GM19328 (cell line): ENCODE measurements around the gene KIAA2012.
"Not testable (repeated sequence)": the region's sequence is repeated elsewhere in the genome, so short reads cannot be mapped to it uniquely, and the experiment has no call there.

Experiments used
- ATAC-seq: cut with Tn5 transposase; IDR thresholded peaks from one replicate; pipeline ENCODE4 v1.9.1; 2021; ENCODE audit warnings: mild to moderate bottlenecking, moderate library complexity; ENCODE audit not compliant: unreplicated experiment

KIAA2012 gene

DNA sequence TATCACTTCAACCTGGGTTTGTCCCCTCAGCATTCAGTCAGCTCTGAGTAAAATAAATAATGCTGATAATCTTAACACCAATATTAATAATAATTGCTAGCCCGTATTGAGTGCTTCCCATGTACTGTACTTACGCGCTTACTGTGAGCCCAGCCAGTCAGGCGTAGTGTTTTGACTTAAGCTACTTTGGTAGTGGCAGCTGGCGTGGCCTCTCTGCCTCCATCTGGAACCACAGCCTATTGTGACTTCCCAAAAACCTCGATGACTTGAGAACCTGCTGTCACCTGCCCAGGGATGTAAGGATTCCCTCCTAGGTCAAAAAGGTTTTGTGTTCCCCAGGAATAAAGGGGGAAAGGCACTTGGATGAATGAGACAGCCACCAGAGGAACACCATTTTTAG is 112.1 kb downstream of the KIAA2012 start:
- no peak for ATAC-seq

DNA sequence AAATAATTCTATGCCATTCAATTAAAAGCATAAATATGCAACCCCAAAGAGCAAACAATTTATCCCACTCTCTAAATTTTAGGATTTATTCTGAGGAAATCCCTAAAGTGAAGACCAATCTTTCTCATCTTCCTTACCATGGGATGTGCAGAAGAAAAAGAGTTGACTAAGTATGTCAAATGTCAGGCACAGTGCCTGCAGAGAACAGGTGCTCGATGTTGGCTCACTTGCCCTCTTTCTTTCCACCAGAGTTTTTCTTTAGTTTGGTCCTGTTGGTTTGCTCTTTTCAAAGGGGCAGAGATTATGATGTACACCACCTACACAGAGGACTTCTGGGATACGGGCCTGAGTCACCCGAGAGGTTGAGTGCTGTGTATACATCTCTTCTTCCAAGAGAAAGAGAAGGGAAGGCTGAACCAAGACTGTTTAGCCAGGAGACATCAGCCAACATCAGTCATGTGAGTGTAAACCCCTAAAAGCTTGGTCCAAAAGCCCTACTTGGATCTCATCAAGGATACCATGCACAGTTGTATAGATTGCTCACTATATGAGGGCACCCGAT is 113.7 kb downstream of the KIAA2012 start:
- no peak for ATAC-seq

DNA sequence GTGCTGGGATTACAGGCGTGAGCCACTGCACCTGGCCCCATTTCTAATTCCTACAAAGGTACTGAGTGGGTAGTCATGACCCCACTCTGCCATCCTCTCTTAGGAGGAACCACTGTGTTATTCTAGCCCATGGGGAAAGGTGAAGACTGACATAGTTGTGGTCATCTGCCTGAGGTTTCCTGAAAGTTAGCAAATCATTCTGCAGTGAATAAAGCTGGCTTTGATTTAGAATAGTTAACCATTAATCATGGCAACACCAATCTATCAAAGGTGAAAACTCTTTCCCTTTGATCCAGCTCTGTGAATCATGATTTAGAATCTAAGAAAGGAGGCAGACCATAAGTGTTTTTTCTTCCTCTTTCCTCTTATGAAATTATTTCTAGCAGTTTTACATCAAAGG is 114.5 kb downstream of the KIAA2012 start:
- ATAC-seq, result no peak

DNA sequence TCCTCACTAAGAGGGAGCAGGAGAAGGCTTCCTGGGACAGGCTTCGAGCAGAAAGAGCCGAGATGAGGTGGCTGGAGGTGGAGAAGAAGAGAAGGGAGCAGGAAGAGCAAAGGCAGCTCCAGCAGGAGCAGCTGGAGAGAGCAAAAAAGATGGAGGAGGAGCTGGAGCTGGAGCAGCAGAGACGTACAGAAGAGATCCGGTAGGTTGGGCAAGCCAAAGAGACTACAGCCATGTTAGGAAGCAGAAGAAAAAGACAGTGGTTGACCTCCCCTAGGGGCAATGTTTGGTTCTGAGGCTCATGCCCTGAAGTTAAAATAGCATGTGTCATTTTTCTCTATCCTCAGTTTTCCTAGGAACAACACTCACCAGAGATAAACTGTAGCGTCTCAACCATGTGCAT is 120.2 kb downstream of the KIAA2012 start:
- no peak for ATAC-seq

DNA sequence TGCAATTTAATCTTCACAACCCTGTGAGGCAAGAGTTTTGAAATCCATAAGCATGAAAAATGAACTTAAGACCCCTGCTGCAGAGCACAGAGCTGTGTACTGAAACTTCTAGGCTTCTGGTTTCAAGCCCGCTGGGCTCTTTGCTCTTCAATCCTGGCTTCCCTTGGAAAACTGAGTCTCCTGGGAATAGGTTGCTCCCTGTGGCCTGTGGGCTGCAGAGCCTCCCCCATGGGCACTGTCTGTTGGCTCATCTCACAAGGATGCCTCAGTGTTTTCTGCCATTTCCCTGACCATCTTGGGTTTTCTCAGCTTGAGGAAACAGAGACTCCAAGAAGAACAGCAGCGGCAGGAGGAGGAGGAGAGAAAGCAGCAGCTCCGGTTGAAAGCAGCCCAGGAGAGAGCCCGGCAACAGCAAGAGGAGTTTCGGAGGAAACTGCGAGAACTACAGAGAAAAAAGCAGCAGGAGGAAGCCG is 120.9 kb downstream of the KIAA2012 start:
- ATAC-seq, result no peak

DNA sequence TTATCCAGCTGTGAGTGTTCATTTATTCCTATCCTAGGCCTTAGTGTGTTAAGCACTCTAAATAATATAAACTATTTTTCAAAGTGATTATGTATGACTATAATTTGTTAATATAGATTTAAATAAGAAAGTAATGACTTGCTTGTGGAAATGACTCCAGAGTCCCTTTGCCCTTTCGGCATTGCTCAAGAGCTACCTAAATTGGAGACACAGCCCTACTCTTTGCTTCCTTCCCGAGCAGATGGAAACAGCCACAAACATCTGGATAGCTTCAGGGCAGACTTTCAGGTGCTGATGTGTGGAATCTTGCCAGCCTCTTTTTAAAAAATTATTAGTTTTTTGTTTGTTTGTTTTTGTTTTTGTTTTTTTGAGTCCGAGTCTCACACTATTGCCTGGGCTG is 121.4 kb downstream of the KIAA2012 start:
- ATAC-seq, result no peak

DNA sequence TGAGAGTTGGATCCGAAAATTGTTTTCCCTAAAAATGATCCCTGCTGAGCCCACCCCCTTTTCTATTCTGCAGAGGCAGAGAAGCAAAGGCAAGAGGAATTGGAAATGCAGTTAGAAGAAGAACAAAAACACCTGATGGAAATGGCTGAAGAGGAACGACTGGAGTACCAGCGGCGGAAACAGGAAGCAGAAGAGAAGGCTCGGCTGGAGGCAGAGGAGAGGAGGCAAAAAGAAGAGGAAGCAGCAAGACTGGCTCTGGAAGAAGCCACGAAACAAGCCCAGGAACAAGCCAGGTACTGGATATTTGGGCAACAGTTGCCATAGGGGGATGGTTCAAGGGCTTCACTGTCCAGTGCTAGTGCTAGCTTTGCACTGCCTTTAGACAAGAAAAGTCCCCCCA is 123.7 kb downstream of the KIAA2012 start:
- no peak for ATAC-seq

DNA sequence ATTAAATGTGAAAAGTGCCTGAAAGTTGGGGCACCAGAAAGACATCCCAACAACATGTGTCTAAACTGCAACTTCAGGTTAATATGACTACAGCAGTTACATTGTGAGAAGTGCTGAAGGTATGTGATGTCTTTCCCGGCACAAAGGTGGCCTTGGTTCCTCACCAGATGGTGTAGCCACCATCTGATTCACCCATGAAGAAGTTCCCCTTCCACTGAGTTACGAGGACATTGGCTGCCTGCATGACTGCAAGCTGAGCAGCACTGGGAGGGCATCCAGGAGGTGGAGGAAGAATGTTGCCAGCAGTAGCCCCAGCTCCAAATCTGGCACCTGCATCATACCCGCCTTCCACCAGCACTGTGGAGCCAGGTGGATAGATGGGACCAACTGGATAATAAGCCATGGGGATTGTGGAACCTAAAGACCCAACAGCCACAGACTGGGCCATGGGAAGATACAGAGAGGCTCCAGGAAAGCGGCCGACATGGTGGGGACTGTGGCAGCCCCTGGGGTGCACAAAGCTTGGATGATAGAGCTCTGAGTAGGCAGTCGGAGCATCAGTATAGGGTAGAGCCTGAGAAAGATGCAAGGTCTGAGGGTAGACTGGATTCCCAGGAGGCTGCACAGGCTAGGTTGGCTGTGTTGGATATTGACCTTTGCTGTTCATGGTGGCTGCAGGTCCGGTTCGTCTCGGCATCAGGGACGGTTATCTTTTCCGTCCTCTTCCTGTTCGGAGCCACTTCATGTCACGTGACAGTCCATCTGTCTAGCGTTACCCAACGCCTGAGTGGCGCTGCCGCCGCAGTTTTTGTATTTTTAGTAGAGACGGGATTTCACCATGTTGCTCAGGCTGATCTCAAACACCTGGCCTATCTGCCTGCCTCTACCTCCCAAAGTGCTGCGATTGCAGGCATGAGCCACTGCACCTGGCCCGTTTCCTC is 128.4 kb downstream of the KIAA2012 start:
- no peak for ATAC-seq

DNA sequence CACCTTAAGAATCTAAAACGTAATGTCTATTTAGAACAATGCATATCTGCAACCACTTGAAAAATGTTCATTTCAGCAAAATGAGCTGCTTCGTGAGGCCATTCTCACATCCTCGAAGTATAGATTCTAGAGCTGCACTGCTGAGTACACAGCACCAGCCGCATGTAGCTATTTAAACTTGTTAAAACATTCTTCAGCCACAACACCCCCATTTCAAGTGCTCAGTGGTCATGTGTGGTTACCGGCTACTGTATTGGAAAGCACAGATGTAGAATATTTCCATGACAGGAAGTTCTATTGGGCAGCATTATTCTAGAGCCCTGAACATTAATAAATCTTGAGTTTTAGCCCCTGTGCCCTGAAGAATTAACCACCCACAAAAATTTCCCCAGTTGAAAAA is 130.3 kb downstream of the KIAA2012 start:
- no peak for ATAC-seq

DNA sequence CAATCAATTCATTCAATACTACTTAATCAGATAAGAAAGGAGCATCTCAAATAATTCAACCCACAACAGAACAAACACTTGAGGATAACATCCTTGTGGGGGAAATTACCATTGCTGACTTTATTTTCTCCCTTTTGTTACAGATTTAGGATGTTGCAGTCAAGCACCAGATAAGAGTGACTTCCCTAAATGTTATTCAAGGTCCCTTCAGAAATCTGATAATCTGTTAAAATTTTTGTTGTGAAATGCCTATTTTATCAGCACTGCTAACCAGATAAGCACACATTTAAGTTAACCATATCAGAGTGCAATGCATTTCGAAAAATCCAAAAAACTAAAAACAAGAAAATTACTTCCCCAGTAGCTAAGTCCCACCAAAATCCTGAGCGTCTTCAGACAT is 131.8 kb downstream of the KIAA2012 start:
- ATAC-seq, result no peak

DNA sequence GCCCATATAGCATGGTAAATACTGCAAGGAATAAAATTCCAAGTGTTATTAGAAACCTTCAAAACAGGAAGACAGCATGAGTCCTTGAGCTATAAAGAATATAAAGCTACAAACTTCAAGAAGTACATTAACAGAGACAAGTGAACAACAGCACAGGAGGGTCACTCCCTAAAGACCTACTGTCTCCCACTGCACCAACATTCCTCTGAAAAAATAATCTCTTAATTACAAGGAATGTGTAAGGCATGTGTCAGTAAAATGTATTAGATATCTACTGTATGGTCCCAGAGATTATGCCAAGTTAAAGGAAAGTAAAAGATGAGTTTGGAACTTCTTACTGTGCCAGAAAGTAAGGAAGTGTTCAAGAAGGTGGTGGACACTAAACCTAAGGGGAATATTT is 135.5 kb downstream of the KIAA2012 start:
- no peak for ATAC-seq

DNA sequence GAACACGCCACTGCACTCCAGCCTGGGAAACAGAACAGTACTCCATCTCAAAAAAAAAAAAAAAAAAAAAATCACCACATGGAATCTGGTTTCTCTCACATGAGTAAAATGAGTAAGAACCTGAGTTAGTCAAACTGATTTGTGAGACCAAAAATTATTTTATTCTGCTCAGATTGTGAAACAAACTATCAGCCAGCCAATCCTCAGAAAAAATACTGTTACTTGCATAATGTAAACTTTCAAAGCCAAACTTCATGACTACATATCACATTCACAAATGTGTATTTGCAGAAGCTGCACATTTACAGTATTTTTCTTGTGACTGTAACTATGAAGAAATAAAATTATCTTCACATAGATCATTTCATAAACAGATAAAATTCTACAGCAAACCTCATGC is 142.1 kb downstream of the KIAA2012 start:
- ATAC-seq, result no peak

DNA sequence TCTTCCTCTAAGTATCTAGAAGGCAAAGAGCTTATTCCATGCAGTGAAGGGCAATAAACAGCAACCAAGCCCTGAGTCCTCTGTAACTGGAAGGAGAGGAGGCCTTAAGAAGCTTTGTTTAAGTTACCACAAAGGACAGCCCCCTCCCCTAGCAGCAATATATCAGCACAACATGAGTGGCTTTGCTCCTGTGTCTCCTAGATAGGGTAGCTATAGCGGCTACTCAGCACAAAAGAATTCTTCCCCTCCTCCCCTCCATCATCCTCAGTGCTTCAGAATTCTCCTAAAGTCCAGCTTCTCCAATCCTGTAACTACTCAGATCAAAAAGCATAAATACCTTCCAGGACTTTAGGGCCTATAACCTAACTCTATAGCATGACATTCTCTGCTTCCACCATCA is 148.8 kb downstream of the KIAA2012 start:
- no peak for ATAC-seq

DNA sequence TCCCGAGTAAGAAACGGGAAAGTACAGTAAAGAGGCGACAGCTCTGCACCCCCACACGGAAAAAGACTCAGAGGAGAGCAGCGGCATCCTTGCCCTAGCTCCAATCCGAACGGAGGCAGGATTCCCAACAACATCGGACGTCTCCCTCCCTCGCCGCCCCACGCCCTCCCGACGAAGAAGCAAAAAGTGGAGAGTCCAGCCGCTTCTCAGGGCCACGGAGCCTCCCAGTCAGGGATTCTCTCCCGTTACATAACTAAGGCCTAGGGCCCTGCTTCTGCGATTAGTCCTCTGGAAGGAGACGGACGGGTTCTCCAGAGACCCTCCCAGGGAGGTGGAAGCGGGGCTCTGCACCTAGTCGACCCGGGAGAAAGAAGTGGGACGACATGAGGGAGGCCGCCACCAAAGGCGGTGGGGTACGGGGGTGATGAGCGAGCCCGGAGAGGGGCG is 164.8 kb downstream of the KIAA2012 start:
- ATAC-seq, result peak; percentile 34

DNA sequence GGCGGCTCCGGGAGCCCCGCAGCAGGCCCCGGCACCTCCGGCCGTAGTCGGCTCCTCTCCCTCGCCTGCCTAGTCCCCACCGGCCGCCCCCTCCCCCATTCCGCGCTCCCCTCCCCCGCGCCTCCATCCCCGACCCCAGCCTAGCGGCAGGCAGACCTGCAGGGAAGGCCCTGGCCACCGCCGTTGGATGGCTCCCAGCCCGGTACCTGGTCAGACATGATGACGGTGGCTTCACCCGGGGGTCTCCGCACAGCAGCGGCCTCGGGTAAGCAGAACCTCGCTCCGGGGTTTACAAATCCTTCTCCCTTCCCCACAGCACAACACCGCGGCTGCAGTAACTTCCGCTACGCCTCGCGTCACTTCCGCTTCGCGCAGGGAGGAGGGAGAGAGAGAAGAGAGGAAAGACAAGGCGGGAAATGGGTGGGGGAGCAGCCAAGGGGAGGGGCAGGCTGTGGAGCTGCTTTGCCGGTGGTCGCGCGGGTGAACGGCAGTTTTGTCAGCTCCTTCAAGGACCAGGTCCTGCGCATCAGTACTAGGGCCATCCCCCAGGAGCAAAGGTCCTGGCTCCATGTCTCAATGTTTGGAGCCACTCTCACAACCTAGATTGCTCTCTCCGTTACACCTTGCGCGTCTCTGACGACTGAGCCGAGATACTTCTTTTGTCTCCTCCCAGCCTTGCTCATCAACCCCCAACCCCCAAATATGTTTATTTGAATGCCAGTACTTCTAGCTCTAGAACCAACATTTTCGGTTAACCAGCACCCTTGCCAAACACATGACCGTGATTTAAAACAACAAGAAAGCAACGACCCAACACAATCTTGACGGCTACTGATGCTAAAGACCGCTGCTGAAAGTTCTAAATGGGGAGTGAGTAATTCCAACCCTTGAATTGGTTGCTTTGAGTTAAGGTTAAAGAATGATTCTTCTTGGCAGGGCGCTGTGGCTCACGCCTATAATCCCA is 165.5 kb downstream of the KIAA2012 start, which contains the start of gene SUMO1:
Gene SUMO1, minus strand, starts transcription at position 364 of the 964 bp plus-strand sequence. Its CDS starts 146 bp downstream, at position 218.
- ATAC-seq, result peak; percentile 97

DNA sequence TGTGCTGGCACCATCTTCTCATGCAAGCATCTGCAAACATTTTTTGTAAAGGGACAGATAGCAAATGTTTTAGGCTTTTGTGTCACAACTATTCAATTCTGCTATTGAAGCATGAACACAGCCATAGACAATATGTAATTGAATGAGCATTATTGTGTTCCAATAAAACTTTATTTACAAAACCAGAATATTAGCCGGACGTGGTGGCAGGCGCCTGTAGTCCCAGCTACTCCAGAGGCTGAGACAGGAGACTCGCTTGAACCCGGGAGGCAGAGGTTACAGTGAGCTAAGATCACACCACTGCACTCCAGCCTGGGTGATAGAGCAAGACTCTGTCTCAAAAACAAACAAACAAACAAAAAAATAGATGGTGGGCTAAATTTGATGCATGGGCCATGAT is 174.7 kb downstream of the KIAA2012 start:
- ATAC-seq, result not testable (repeated sequence)

DNA sequence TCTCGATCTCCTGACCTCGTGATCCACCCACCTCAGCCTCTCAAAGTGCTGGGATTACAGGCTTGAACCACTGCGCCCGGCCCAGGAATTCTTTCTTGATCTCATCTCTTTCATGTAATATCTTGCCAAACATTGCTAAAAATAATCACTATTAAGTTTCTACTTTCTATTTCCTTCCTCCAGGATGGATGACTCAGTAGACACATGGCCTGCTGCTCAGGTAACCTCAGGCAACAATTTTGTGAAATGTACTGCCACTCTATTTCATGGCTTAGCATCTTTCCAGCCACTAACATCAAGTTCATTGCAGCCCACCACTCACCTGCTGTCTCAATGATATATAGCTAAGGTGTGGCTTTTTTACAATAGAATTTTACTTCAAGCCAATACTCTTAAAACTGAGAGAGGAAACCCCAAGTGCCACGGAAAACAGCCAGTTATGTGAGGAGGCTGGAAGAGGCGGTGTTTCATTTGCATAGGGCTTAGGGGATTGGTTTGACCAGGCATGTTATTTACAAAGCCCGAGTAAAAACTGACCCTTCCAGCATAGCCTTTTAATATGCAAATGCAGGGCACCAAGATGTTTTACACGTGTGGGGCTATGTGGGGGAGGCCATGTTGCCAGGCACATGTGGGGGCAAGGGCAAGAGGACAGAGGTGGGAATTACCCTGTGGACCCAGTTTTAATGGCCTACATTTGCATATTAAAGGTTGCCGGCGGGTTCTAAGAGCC is 176.6 kb downstream of the KIAA2012 start:
- no peak for ATAC-seq

DNA sequence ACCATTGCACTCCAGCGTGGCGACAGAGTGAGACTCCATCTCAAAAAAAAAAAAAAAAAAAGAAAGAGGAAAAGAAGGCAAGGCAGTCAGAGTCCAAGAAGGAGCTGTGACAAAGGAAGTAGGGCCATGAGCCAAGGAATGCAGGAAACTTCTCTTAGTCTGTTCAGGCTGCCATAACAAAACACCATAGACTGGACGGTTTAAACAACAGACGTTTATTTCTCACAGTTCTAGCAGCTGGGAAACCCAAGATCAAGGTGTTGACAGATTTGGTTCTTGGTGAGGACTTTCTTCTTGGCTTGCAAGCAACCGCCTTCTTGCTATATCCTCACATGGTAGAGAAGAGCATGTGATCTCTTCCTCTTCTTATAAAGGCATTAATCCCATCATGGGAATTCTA is 178.4 kb downstream of the KIAA2012 start:
- ATAC-seq, result no peak
